Stimulated activated CD4-positive, alpha-beta T cell treated with anti-CD3 and anti-CD28 coated beads, Interleukin-2, amount 100 ng/mL, for 4 hours (primary cell): Measurements from ENCODE around the gene ACTA2.

Experiments
- DNase-seq: peaks from one replicate; pipeline ENCODE4 v3.0.0-alpha.2; 2020; ENCODE audit warnings: low read depth

The ACTA2 gene

DNA sequence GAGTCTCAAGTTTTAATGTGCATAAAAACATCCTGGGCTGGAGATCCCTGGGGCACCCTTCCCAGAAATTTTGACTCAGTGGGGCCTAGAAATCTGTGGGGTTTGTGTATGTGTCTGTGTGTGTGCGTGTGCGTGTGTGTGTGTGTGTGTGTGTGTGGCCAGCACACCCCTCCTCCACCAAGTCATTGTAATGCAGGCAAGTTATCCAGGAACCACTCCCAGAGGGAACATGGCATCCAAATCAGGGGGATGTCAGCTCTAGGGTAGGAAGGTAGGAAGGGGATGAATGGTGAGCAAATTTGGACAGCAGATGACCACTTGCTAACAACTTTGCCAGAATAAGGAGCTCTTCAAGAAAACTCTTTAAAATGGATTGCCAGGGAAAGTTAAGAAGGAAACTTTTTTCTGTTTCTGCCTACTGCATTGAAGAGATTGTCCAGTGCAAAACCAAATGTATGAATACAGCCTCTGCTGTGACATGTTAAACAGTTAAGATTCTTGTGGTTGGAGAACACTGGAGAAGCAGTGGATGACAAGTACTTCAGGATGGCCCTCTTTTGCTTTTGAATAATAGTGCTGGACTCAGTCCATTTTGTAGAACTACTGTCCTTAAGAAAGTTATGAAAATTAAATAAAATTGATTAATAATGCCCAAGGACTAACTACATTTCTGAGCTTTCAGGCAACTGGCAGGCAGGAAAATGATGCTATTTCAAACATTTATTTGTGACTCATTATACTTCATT lies 60.2 kb downstream of the ACTA2 start:
- no peak for DNase-seq

GRCh38 chr10:88890681-88891381 lies 61.7 kb downstream of the ACTA2 start:
- no peak for DNase-seq

DNA sequence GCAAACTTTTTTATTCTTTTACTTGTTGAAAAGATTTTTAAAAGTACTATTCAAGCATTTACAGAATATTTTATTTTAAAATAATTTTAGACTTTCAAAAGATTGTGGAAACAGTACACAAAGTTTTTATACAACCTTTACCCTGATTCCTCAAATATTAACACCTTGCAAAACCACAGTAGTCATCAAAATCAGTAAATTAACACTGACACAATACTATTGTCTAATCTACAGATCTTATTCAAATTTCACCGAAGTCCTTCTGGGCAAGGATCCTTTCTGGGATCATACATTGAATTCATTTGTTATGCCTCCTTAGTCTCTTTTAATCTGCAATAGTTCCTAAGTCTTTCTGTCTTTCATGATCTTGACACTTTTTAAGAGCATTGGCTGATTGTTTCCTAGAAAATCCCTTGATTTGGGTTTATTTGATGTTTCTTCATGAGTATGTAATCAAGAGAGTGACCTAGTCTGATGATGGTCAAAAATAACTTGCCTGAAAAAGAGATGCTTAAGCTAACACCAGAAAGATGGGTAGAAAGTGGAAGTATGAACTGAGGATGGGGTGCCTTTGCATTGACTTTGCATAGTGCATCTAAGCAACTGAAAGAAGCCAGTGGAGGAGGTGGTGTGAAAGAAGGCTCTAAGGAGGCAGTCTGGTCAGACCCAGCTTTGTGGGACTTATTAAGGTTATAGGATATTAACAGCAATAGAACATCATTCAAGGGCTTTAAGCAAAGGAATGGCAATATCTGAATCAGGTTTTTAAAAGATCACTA lies 62.8 kb downstream of the ACTA2 start:
- no peak for DNase-seq

DNA sequence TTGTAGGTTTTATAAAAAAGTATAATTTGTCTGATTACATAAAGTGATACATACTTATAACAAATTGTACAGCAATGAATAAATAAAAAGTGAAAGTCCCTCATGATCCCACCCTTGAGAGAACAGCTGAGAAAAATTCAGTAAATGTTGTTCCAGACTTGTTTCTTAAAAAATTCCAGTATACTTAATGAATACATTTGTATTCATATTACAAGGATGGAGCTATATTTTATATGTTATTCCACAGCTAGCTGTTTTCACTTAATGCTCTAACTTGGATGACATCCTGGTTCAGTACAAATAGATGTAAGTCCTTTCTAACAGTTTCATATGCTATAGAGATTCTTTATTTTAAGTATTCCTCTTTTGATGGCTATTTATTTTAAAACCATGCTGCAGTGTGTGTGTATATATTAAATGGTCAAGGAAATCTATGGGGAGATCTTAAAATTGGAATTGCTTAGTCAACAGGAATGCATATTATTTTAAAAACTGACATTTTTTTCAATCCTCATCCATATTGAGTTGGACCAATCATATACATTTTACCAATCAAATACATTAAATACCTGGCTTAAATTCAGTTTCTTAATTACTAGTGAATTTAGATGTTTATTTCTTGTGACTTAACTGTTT lies 63.6 kb downstream of the ACTA2 start:
- DNase-seq: no peak

DNA sequence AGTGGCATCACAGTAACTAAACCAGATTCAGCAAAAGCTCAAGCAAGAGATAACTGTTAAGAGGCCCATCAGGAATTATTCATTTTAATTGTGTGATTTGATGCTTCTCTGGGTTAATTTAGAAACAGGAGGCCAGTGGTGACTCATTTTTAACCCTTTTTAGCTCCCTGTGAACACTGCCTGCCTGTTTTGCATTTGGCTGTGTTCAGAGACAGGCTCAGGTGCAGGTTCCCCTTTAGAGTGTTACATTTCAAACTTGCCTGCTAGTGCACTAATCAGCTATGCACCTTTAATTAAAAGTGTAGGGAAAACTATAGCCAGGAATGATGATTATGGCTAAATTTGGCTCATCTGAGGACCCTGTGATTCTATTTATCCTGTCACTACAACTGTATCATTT lies 66.0 kb downstream of the ACTA2 start:
- no peak for DNase-seq
